Measurements from ENCODE around the gene SERPINH1.
A peak's percentile ranks its signal among the peaks of the same experiment; 100 is the strongest.

The SERPINH1 gene

GRCh38 chr11:75562048-75562835 is at the start of gene SERPINH1:
Gene SERPINH1, plus strand, starts transcription at chr11:75562253. Its CDS starts 4,097 bp downstream, at chr11:75566350.
- DNase-seq = peak; percentile 63

- DNase-seq = no peak
These were observed 48.8 kb upstream of the SERPINH1 start for GRCh38 chr11:75513250-75513649.

GRCh38 chr11:75514596-75514995 is 47.5 kb upstream of the SERPINH1 start:
- no peak for DNase-seq

DNA sequence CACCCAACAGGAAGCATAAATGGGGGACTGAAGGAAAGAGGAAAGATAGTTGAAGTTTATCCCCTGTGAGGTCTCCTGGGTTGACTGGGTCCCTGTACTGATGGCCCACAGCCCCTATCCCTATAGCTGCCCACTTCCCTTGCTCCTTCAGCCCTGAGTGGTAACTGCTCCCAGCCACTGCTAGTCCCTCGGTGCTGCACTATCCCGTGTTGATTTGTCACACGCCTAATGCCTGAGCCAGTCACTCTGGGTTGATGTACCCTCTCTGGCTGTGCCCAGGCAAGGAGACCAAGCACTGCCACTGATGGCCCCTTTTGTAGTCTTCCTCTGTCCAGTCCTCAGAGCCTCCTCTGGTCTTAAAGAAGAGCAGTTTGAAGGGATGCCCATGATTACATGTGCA is 45.9 kb upstream of the SERPINH1 start:
- no peak for DNase-seq

- DNase-seq = no peak
These were observed 45.2 kb upstream of the SERPINH1 start for GRCh38 chr11:75516886-75517285.

- no peak for DNase-seq
These were observed 43.9 kb upstream of the SERPINH1 start for GRCh38 chr11:75518204-75518549.

- no peak for DNase-seq
These were observed 43.0 kb upstream of the SERPINH1 start for GRCh38 chr11:75518771-75519653.

DNA sequence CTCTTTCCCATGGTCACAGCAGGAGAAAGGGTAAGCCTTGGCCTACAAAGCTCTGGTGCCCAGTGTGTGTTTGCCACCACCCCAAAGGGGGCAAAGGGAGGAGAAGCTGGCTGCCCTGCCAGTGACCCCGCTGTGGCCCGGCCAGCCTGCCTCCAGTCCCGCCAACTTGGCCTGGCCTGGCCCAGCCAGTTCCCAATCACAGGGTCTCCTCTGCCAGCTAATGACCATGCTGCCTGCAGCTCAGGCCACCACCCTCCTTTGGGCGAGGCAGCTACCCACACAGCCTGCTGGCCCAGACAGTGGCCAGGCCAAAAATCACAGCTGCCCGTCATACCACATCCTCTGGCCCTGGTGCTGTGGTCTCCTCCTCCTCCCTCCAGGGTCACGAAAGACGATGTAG is 41.4 kb upstream of the SERPINH1 start:
- no peak for DNase-seq

DNA sequence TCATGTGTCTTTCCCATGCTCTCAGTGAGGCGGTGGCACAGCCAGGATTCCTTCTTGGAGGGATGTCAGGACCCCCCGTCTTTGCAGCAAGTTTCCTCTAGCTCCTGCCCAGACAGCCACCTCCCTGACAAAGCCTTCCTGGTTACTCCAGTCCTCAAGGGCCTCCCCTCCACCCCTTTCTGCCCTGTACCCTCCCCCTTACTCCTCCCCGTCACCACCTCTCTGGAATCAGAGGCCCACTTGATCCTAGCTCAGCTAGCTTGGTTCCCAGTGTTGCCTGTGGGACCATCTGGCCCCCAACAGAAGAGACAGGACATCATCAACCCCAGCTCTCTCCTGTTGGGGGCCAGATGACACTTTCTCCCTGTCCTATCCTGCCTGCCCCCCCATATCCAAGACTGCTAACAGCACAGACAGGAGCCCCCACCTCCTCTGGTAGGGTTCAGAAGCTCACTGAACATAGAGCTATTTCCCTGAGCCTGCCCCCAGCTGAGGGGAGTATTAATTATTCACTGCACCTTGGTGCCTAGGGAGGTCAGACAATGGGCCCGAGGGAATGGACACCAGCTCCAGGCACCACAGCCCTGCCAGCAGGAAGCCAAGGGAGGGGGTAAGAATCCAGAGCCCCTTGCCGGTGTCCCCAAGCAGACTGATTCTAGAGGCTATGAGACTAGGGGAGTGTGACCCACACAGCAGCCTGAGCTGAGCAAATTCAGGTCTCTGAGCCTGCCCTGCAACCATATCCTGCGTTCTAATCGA is 39.6 kb upstream of the SERPINH1 start:
- no peak for DNase-seq

DNA sequence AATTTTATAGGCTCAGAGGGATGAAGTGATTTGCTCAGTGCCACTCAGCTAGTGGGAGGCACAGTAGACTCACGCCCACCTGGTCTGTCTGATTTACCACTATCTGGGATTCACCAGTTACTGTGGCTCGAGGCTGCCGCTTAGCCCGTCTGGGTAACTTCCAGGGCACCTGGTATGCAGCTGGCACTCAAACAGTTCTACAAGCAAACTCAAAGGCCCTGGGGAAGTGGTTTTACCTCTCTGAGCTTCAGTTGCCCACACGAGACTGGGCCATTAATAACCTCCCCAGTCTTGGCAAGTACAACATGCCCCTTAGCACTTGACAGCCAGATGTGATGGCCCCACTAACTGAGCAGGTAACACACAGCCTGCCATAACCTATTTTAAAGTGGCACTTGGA is 38.9 kb upstream of the SERPINH1 start:
- DNase-seq = peak; percentile 25

DNA sequence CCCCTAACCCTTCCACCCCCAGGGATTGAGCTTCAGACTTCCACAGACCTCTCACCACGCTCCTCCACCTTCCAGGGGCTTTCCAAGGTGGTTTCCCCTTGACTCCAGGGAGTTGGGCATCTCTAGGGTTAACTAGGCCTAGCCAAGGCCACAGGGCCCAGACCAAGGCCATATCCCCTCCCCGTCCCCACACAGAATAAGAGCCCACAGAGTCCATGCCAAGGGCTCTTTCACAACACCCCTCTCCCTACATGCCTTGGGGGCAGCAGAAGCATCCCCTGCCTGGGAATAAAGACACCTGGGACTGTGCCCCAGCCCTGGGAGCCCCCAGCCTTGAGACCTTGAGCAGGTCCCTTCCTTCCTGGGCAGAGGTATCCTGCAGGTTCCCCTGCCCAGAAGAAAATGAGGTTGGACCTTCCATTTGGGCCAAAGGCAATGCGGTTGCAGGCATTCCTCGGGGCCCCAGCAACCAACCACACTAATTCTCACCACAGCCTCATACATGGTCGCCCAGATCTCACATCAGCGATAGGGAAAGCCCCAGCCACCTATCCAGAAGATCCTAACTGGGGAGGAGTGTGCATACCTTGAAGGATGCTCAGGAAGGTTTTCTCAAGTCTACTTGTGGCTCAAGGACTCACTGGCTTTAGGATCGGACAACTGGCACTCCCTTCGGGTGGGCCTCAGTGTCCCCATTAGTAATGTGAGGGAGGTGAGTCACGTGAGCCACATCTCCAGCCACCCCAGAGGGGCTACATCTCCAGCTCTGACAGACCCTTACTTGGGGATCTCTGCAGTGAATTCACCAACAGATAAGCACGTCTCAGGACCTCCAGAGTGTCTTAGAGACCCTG is 38.0 kb upstream of the SERPINH1 start:
- DNase-seq = no peak

- peak; percentile 31 for DNase-seq
These were observed 37.2 kb upstream of the SERPINH1 start for GRCh38 chr11:75524665-75525432.

GRCh38 chr11:75525433-75526191 is 36.4 kb upstream of the SERPINH1 start, which contains the start of gene GDPD5:
Gene GDPD5, minus strand, starts transcription at chr11:75525941. Its CDS starts 48,206 bp downstream, at chr11:75477735.
- peak; percentile 90 for DNase-seq

DNA sequence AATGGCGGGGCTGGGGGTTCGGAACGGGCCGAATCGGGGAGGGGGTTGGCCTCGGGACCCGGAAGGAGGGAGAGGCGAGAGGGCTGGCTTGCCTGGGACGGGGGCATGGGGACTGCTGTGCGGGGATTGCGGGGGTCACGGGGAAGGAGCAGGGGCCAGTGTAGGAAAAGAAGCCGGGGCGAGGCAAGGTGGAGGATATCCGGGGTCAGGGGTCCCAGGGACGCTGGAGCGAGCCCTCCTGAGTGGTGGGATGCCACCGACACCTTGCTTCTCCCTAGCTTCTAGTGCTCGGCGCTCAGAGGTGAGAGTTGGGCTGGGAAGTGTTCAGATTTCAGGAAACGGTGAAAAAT is 35.9 kb upstream of the SERPINH1 start:
- DNase-seq = no peak

DNA sequence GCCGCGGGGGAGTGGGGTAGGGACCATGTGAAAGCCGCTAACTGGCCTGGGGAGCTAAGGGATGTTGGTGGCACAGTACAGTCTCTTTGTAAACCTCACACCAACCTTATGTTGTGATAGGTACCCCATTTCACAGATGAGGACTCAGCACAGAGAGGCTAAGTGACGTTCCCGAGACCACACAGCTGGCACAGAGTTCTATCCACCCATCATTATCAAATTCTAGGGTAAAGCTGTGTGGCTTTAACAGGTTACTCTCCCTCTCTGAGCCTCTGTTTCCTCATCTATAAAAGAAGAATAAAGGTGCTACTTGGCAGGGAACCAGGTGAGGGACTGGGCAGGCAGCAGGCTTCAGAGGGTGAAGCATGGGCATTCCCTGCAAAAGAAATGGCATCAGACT is 34.9 kb upstream of the SERPINH1 start:
- DNase-seq = no peak

DNA sequence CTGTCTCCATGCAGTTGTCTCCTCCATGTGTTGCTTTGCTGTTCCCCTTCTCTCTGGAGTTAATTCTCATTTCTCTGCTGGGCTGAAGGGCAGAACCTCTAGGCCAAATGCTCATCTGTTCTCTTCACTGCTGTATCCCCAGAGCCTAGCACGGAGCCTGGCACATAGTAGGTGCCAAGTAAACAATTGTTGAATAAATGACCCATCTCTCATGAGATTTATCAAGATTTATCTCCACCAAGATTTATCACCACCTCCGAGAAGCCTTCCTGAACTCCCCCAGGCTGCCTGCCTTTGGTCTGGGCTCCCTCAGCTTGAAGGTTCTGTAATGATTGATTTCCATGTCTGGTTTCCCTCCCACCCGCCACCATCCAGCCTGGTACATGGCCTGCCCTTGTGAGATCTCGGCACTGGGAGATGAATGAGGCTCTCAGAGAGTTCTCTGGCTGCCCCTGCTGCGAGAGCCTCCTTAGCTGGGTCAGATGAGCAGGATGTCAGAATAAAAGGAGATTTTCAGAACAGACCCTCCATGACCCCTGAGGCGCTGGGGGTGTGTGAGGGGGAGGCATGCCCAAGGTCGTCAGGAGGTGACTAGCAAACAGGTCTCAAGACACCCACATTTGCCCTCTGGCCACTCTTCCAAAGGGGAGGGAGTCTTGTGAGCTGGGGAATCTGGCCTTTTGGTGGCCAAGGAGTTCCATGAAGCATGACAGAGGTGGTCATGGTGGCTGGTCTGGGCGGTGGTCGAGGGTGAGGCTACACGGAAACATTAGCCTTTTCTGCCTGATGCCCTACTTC is 33.9 kb upstream of the SERPINH1 start:
- no peak for DNase-seq

GRCh38 chr11:75530577-75530976 is 31.5 kb upstream of the SERPINH1 start:
- no peak for DNase-seq

- DNase-seq = no peak
These were observed 30.7 kb upstream of the SERPINH1 start for GRCh38 chr11:75531325-75531724.

GRCh38 chr11:75532200-75533048 is 29.6 kb upstream of the SERPINH1 start:
- peak; percentile 87 for DNase-seq

Data from CD4-positive, alpha-beta T cell treated with Interleukin-10 for 1 hour (primary cell).